ENCODE measurements around the gene AKR1E2.

Gene AKR1E2

DNA sequence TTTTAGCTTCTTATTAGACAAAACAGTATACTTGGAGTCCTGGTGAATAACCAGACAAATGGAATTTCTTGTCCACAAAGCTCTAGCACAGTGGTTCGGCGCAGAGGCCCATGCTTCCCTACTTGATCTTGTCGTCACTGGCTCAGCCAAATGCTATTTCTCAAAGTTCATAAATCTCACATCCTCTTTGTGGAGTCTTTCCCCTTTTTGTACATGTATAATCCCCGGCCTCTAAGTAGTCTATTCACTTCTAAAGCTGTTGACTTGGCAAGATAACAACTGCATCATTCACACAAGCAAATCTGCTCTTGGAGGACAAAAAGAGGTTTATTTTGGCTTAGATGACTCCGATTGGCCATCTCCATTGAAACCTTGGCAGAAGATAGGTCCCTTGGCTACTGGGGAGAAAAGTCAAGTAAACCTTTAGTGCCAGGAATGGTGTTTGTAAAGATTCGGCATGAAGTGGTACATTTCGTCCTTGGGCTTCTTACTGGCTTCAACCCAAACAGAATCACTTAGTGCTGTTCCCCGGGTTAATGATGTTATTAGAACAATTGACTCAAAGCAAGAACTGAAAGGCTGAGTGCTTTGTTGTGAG lies 5.1 kb upstream of the AKR1E2 start:
- TF ChIP-seq, protein P1, sequence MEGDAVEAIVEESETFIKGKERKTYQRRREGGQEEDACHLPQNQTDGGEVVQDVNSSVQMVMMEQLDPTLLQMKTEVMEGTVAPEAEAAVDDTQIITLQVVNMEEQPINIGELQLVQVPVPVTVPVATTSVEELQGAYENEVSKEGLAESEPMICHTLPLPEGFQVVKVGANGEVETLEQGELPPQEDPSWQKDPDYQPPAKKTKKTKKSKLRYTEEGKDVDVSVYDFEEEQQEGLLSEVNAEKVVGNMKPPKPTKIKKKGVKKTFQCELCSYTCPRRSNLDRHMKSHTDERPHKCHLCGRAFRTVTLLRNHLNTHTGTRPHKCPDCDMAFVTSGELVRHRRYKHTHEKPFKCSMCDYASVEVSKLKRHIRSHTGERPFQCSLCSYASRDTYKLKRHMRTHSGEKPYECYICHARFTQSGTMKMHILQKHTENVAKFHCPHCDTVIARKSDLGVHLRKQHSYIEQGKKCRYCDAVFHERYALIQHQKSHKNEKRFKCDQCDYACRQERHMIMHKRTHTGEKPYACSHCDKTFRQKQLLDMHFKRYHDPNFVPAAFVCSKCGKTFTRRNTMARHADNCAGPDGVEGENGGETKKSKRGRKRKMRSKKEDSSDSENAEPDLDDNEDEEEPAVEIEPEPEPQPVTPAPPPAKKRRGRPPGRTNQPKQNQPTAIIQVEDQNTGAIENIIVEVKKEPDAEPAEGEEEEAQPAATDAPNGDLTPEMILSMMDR (conservative IDR thresholded peaks at IDR 0.05; ENCODE audit: low read depth, low read length) = no peak
- no peak overlapping the region for H3K4me3 ChIP-seq (ENCODE audit: low read length)
- DNase-seq (ENCODE audit: low read depth) = peak; percentile 88

DNA sequence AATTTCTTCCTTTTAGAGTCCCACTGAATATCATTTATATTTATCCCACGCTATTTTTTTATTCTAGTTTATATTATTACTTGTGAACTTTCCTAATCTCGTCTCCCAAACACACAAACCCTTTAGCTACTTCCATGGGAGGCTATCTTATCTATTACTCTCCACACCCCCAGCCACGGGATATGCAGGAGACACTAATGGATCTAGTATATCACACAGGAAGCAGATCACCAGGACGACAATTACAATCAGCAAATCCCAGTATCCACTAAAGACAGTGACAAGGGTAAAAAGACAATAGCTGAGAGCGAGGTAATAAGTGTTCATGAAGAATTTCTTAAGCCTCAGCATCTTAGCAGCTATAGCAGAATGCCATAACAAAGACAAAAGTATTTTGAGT lies 3.8 kb upstream of the AKR1E2 start:
- no peak overlapping the region for H3K4me3 ChIP-seq (ENCODE audit: low read length)
- TF ChIP-seq, protein P1 (conservative IDR thresholded peaks at IDR 0.05; ENCODE audit: low read depth, low read length) = no peak
- DNase-seq (ENCODE audit: low read depth) = no peak

DNA sequence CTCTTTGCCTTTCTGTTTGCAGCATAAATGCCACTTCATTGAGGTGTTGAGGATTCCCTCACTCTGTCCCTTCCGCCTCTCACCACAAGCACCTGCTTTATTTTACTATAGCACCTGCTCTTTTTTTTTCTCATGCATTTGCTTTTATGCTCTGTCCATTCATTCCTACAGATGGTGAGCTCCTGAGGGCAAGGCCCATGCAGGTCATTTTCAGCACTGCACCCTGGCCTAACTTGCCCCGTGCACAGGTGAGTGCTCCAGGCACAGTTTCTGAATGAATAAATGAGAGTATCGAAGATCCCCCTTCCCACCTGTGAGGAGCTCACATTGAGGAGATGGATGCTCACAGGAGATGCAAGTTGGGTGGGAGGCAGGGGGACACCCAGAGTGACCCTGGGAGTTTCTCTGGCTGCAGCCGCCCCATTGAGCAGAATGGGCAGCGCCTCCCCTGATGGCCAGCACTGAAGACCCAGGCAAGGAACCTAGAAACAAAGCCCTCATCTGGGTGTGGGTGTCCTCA lies 1.2 kb upstream of the AKR1E2 start:
- DNase-seq (ENCODE audit: low read depth) = no peak
- H3K4me3 ChIP-seq (ENCODE audit: low read length) = no peak overlapping the region
- TF ChIP-seq, protein P1 (conservative IDR thresholded peaks at IDR 0.05; ENCODE audit: low read depth, low read length) = no peak

DNA sequence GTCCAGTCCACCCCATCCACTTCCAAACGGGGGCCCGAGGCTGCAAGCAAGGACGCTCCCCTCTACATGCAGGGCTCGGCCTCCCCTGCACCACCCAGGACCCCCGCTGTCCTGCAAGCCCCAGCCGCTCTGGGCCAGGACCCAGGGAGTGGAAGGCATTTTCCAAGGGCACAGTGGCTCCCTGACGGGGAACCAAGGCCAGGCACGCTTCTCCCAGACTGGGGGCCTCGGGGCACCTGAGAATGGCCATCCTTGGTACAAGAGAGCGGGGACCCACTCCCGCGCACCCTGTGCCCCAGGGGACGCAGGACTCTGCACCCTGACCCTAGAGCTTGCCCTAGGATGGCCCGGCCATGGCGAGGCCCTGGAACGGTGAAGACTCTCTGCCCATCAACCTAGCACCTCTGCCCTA lies 545 bp upstream of the AKR1E2 start:
- no peak for DNase-seq (ENCODE audit: low read depth)
- H3K4me3 ChIP-seq (ENCODE audit: low read length) = no peak overlapping the region
- TF ChIP-seq, protein P1 (conservative IDR thresholded peaks at IDR 0.05; ENCODE audit: low read depth, low read length) = no peak

DNA sequence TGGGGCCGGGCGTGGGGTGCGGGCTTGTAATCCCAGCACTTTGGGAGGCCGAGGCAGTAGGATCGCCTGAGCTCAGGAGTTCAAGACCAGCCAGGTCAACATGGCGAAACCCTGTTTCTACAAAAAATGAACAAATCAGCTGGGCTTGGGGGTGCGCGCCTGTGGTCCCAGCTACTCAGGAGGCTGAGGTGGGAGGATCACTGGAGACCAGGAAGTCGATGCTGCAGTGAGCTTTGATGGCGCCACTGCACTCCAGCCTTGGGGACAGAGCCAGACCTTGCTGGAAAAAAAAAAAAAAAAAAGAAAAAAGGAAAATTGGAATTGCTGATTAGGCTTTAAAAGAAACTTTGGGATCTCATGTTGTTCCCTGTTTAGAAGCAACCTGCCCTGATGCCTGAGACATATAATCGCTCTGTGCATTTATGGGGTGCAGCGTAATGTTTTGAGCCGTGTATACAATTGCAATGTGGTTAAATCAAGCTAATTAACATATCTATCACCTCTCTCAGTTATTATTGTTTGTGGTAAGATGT lies 851 bp downstream of the AKR1E2 start:
- peak overlapping the region; percentile 40 for H3K4me3 ChIP-seq (ENCODE audit: low read length)
- TF ChIP-seq, protein P1 (conservative IDR thresholded peaks at IDR 0.05; ENCODE audit: low read depth, low read length) = no peak
- no peak for DNase-seq (ENCODE audit: low read depth)

DNA sequence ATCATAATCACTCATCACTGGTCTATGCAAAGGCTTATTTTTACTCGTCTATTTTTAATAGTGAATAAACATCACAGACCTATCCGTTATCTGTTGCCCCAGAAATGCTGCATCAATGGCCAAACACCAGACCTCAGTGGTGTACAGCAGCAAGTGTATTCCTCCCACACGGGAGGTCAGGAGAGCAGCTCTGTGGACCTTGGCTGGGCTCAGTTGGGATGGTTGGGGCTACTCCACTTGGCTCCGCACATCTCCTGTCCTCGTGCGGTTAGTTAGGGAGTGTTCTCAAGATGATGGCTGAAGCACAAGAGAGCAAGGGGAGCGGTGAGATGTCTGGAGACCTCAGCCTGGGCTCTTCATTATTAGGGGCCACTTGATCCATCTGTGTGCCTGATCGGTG lies 2.0 kb downstream of the AKR1E2 start:
- no peak for DNase-seq (ENCODE audit: low read depth)
- H3K4me3 ChIP-seq (ENCODE audit: low read length) = no peak overlapping the region
- TF ChIP-seq, protein P1 (conservative IDR thresholded peaks at IDR 0.05; ENCODE audit: low read depth, low read length) = no peak

DNA sequence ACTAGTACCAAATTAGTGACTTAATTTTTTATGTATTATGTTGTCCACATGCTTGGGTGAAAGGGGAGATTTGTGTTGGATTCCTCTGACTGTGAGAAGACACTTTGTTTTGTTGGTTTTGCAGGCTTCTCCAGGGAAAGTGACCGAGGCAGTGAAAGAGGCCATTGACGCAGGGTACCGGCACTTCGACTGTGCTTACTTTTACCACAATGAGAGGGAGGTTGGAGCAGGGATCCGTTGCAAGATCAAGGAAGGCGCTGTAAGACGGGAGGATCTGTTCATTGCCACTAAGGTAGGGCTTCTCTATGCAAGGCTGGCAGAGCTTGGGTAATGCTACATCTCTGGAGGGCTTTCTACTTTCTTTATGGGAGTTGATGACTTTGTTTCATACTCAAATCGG lies 4.5 kb downstream of the AKR1E2 start:
- DNase-seq (ENCODE audit: low read depth) = no peak
- H3K4me3 ChIP-seq (ENCODE audit: low read length) = no peak overlapping the region
- TF ChIP-seq, protein P1 (conservative IDR thresholded peaks at IDR 0.05; ENCODE audit: low read depth, low read length) = no peak
